Vagina (tissue), 2 donors: ENCODE measurements around the gene ZNF239. TPM values are rescaled to one million over a fixed set of nuclear protein-coding genes. Genes with fewer than 3 reads are reported as not detected.
A peak's percentile ranks its signal among the peaks of the same experiment; 100 is the strongest.

Experiments used
- DNase-seq, 2 donors: peaks; one replicate each; pipeline ENCODE4 v3.0.0-alpha.2; 2017; ENCODE audit errors: extremely low spot score in 2 of 2
- H3K27ac ChIP-seq: fragments of 200-600 bp; sonication (generic); one replicate; pipeline ENCODE4 v1.5.1; 2019
- H3K27me3 ChIP-seq: fragments of 200-600 bp; sonication (generic); one replicate; pipeline ENCODE4 v1.5.1; 2019
- H3K36me3 ChIP-seq, 2 donors: fragments of 200-600 bp; sonication (generic); one replicate each; pipeline ENCODE4 v1.5.1; 2017 to 2019
- H3K4me1 ChIP-seq: fragments of 200-600 bp; sonication (generic); one replicate; pipeline ENCODE4 v1.5.1; 2019
- H3K4me3 ChIP-seq, 2 donors: fragments of 200-600 bp; sonication (generic); 1 replicate in 1 of 2; 2 replicates in 1 of 2; pipeline ENCODE4 v1.5.1; 2016 to 2019
- H3K9me3 ChIP-seq: fragments of 200-600 bp; sonication (generic); one replicate; pipeline ENCODE4 v1.5.1; 2019
- CTCF ChIP-seq, 3 experiments: fragments of 450-650 bp in 2 of 3; fragments of 200-600 bp in 1 of 3; sonication (generic) in 1 of 3; IDR thresholded peaks; one replicate each; pipeline ENCODE4 v1.5.1; 2017 to 2019; ENCODE audit warnings: antibody characterized with exemption in 3 of 3, mild to moderate bottlenecking in 2 of 3, moderate library complexity in 2 of 3
- POLR2A ChIP-seq, 2 donors: fragments of 450-650 bp; IDR thresholded peaks; one replicate each; pipeline ENCODE4 v1.6.1; 2017; ENCODE audit warnings: antibody characterized with exemption in 2 of 2, mild to moderate bottlenecking in 2 of 2, moderate library complexity in 2 of 2
- POLR2AphosphoS5 ChIP-seq, 2 donors: sonication (generic); formaldehyde crosslinking; IDR thresholded peaks; one replicate each; pipeline ENCODE4 v1.9.0; 2017; ENCODE audit warnings: antibody characterized with exemption in 2 of 2, mild to moderate bottlenecking in 2 of 2, low read depth in 1 of 2; ENCODE audit not compliant: insufficient read depth in 1 of 2
- intact Hi-C: fragments of 100-400 bp; cut with DNase I; formaldehyde crosslinking; loops from one replicate; pipeline ENCODE4 v1.15.1; 2023
- total RNA-seq: library from RNA; depleted of rRNA; stranded (reverse); fragments of >200 nt; gene quantifications from one replicate; pipeline ENCODE4 v1.2.3, GENCODE V29; 2016

The ZNF239 gene
- total RNA-seq: 3.2 TPM

- TF ChIP-seq CTCF (IDR thresholded peaks at IDR 0.05) (no peak), POLR2AphosphoS5 (IDR thresholded peaks at IDR 0.05; ENCODE audit: insufficient read depth in 1 of 2, low read depth in 1 of 2) (peak; percentile 74 to 85)
- DNase-seq: peak in 1 of 2 donors; percentile 92
- Histone ChIP-seq H3K27ac (peak within 1 kb of the TSS; percentile 61), H3K4me1 (peaks cover 11% of the 10 kb centered on the region), H3K36me3 (no peaks in the 10 kb centered on the region), H3K9me3 (no peaks in the 10 kb centered on the region), H3K4me3 (peak within 1 kb of the TSS; percentile 46 to 60), H3K27me3 (no peaks in the 10 kb centered on the region)
- intact Hi-C loops: no loop called here
Measured at GRCh38 chr10:43574001-43574892, at the start of gene ZNF239. TSS of gene ZNF239 (minus strand) at chr10:43574616. CDS start at chr10:43558079, 16,537 bp downstream.

GRCh38 chr10:43623351-43623750, 48.9 kb upstream of the ZNF239 start:
- Histone ChIP-seq H3K9me3 (no peaks in the 10 kb centered on the region), H3K27ac (no peak overlapping the region), H3K27me3 (no peaks in the 10 kb centered on the region), H3K4me1 (peaks cover 6% of the 10 kb centered on the region), H3K36me3 (no peaks in the 10 kb centered on the region), H3K4me3 (peak overlapping the region in 1 of 2 donors; percentile 13)
- TF ChIP-seq CTCF (IDR thresholded peaks at IDR 0.05) (no peak), POLR2A (IDR thresholded peaks at IDR 0.05) (no peak), POLR2AphosphoS5 (IDR thresholded peaks at IDR 0.05; ENCODE audit: insufficient read depth in 1 of 2, low read depth in 1 of 2) (no peak)
- DNase-seq: no peak
- intact Hi-C loops: no loop called here

GRCh38 chr10:43622038-43622437, 47.6 kb upstream of the ZNF239 start:
- TF ChIP-seq CTCF (IDR thresholded peaks at IDR 0.05) (no peak), POLR2A (IDR thresholded peaks at IDR 0.05) (no peak), POLR2AphosphoS5 (IDR thresholded peaks at IDR 0.05; ENCODE audit: insufficient read depth in 1 of 2, low read depth in 1 of 2) (no peak)
- Histone ChIP-seq H3K36me3 (peaks cover 0 to 5% of the 10 kb centered on the region in 2 donors), H3K27ac (no peak overlapping the region), H3K4me3 (no peak overlapping the region), H3K4me1 (peaks cover 6% of the 10 kb centered on the region), H3K9me3 (peaks cover 4% of the 10 kb centered on the region), H3K27me3 (no peaks in the 10 kb centered on the region)
- intact Hi-C loops: no loop called here
- DNase-seq: no peak

GRCh38 chr10:43619368-43619767, 45.0 kb upstream of the ZNF239 start:
- DNase-seq: no peak
- TF ChIP-seq POLR2AphosphoS5 (IDR thresholded peaks at IDR 0.05; ENCODE audit: insufficient read depth in 1 of 2, low read depth in 1 of 2) (no peak), POLR2A (IDR thresholded peaks at IDR 0.05) (no peak), CTCF (IDR thresholded peaks at IDR 0.05) (no peak)
- Histone ChIP-seq H3K36me3 (peaks cover 0 to 28% of the 10 kb centered on the region in 2 donors), H3K27ac (no peak overlapping the region), H3K4me1 (peaks cover 6% of the 10 kb centered on the region), H3K4me3 (no peak overlapping the region), H3K27me3 (no peaks in the 10 kb centered on the region), H3K9me3 (peaks cover 13% of the 10 kb centered on the region)
- intact Hi-C loops: no loop called here
